Common myeloid progenitor, CD34-positive (primary cell): ENCODE data around the gene KRTAP4-2.
"Not testable (repeated sequence)": the region's sequence is repeated elsewhere in the genome, so short reads cannot be mapped to it uniquely, and the experiment has no call there.

Source experiments
- CTCF ChIA-PET: fragments of 350-600 bp; sonication (Branson Sonifier 250); formaldehyde crosslinking; loops from one replicate; lab custom pipeline; 2021; ENCODE audit warnings: antibody characterized with exemption; lab: Charles Lee
- POLR2A ChIA-PET: fragments of 350-600 bp; sonication (Branson Sonifier 250); formaldehyde crosslinking; loops from one replicate; lab custom pipeline; 2021; ENCODE audit warnings: antibody characterized with exemption; lab: Charles Lee
- DNase-seq, 3 donors: peaks; one replicate each; pipeline versions ENCODE4 v3.0.0 to v3.0.0-alpha.2; 2013
- H3K27ac ChIP-seq, 2 experiments: 1 replicate in 1 of 2; 2 replicates in 1 of 2; pipeline ENCODE4 v1.7.0; 2013; ENCODE audit warnings: inconsistent platforms in 2 of 2, low read length in 2 of 2, mild to moderate bottlenecking in 2 of 2, low read depth in 1 of 2, moderate library complexity in 1 of 2; ENCODE audit not compliant: severe bottlenecking in 2 of 2, insufficient read depth in 1 of 2, poor library complexity in 1 of 2
- H3K27me3 ChIP-seq, 5 experiments: replicated peaks in 2 of 5; 1 replicate in 3 of 5; 2 replicates in 2 of 5; pipeline versions ENCODE4 v1.6.1 to v1.7.0; 2013; ENCODE audit warnings: low read length in 4 of 5, mild to moderate bottlenecking in 2 of 5, moderate library complexity in 2 of 5, inconsistent platforms in 1 of 5; ENCODE audit not compliant: insufficient read depth in 5 of 5, control insufficient read depth in 4 of 5
- H3K36me3 ChIP-seq, 4 experiments: 1 replicate in 2 of 4; 2 replicates in 2 of 4; pipeline versions ENCODE4 v1.6.1 to v1.7.0; 2013; ENCODE audit warnings: low read length in 3 of 4, control low read depth in 1 of 4, mild to moderate bottlenecking in 1 of 4; ENCODE audit not compliant: control insufficient read depth in 4 of 4, insufficient read depth in 4 of 4
- H3K4me1 ChIP-seq, 4 experiments: 1 replicate in 3 of 4; 2 replicates in 1 of 4; pipeline versions ENCODE4 v1.6.1 to v1.7.1; 2013; ENCODE audit warnings: low read length in 3 of 4, mild to moderate bottlenecking in 3 of 4, control low read depth in 1 of 4, inconsistent platforms in 1 of 4, moderate library complexity in 1 of 4; ENCODE audit not compliant: control insufficient read depth in 4 of 4, insufficient read depth in 4 of 4; ENCODE audit errors: control extremely low read depth in 1 of 4
- H3K4me3 ChIP-seq, 7 experiments: 1 replicate in 4 of 7; 2 replicates in 3 of 7; pipeline versions ENCODE4 v1.5.1 to v1.7.0; 2013; ENCODE audit warnings: mild to moderate bottlenecking in 7 of 7, low read length in 6 of 7, moderate library complexity in 6 of 7, inconsistent platforms in 2 of 7, low read depth in 2 of 7, control low read depth in 1 of 7; ENCODE audit not compliant: insufficient read depth in 4 of 7, control insufficient read depth in 1 of 7; ENCODE audit errors: extremely low read depth in 1 of 7
- H3K9me3 ChIP-seq, 5 experiments: 1 replicate in 4 of 5; 2 replicates in 1 of 5; pipeline versions ENCODE4 v1.6.1 to v1.7.1; 2013; ENCODE audit warnings: low read length in 4 of 5, mild to moderate bottlenecking in 2 of 5, inconsistent platforms in 1 of 5, low read depth in 1 of 5, moderate library complexity in 1 of 5; ENCODE audit not compliant: control insufficient read depth in 4 of 5, insufficient read depth in 2 of 5; ENCODE audit errors: control extremely low read depth in 1 of 5
- WGBS: methylation state at CpG from one replicate; pipeline ENCODE4 v1.1.5; 2013; ENCODE audit not compliant: insufficient coverage; 5-methylcytosine and 5-hydroxymethylcytosine counted together

KRTAP4-2 gene

GRCh38 chr17:41199421-41200078, 21.5 kb upstream of the KRTAP4-2 start:
- H3K4me3 ChIP-seq = no peak overlapping the region
- POLR2A ChIA-PET = no interaction called here
- WGBS = 94% methylated on average over 3 of the region's 5 CpGs
- H3K36me3 ChIP-seq = no peaks in the 10 kb centered on the region
- H3K9me3 ChIP-seq = peaks cover 0 to 2% (median 0%) of the 10 kb centered on the region in 5 experiments
- no peaks in the 10 kb centered on the region for H3K27me3 ChIP-seq
- CTCF ChIA-PET = no interaction called here
- H3K4me1 ChIP-seq = no peaks in the 10 kb centered on the region
- DNase-seq = no peak
- H3K27ac ChIP-seq = no peak overlapping the region

- H3K36me3 ChIP-seq = no peaks in the 10 kb centered on the region
- ChIA-PET CTCF (no interaction called here), POLR2A (no interaction called here)
- no peaks in the 10 kb centered on the region for H3K4me1 ChIP-seq
- peaks cover 0 to 2% (median 0%) of the 10 kb centered on the region in 5 experiments for H3K9me3 ChIP-seq
- H3K4me3 ChIP-seq = no peak overlapping the region
- WGBS = no CpG with 5 or more reads among the region's 1 CpG
- no peak for DNase-seq
- H3K27me3 ChIP-seq = no peaks in the 10 kb centered on the region
- no peak overlapping the region for H3K27ac ChIP-seq
Measured at GRCh38 chr17:41196068-41196467, 18.0 kb upstream of the KRTAP4-2 start.

- Histone ChIP-seq H3K4me3 (no peak overlapping the region), H3K27ac (no peak overlapping the region), H3K27me3 (peaks cover 0 to 4% (median 2%) of the 10 kb centered on the region in 5 experiments), H3K4me1 (no peaks in the 10 kb centered on the region), H3K9me3 (no peaks in the 10 kb centered on the region), H3K36me3 (no peaks in the 10 kb centered on the region)
- WGBS = 76% methylated on average over 3 of the region's 3 CpGs
- POLR2A ChIA-PET = no interaction called here
- no peak for DNase-seq
- CTCF ChIA-PET = no interaction called here
Measured at GRCh38 chr17:41190328-41190727, 12.3 kb upstream of the KRTAP4-2 start.

GRCh38 chr17:41189837-41190318, 11.9 kb upstream of the KRTAP4-2 start, which contains the start of gene KRTAP9-1:
KRTAP9-1 (plus strand) TSS chr17:41189887; CDS start chr17:41189887, 0 bp downstream.
- H3K4me1 ChIP-seq, H3K27me3 ChIP-seq, H3K9me3 ChIP-seq, DNase-seq, CTCF ChIA-PET, H3K27ac ChIP-seq, POLR2A ChIA-PET, H3K4me3 ChIP-seq, H3K36me3 ChIP-seq: not testable (repeated sequence)
- 89% methylated on average over 1 of the region's 1 CpG for WGBS

- Histone ChIP-seq H3K9me3 (no peaks in the 10 kb centered on the region), H3K27ac (no peak overlapping the region), H3K36me3 (no peaks in the 10 kb centered on the region), H3K4me3 (no peak overlapping the region), H3K4me1 (no peaks in the 10 kb centered on the region), H3K27me3 (peaks cover 0 to 4% (median 2%) of the 10 kb centered on the region in 5 experiments)
- DNase-seq = no peak
- 100% methylated on average over 2 of the region's 2 CpGs for WGBS
- POLR2A ChIA-PET = no interaction called here
- CTCF ChIA-PET = no interaction called here
Measured at GRCh38 chr17:41186872-41187271, 8.9 kb upstream of the KRTAP4-2 start.

GRCh38 chr17:41185001-41185400, 7.0 kb upstream of the KRTAP4-2 start:
- no peak for DNase-seq
- H3K27ac ChIP-seq = no peak overlapping the region
- H3K4me1 ChIP-seq = no peaks in the 10 kb centered on the region
- peaks cover 0 to 2% (median 0%) of the 10 kb centered on the region in 5 experiments for H3K27me3 ChIP-seq
- ChIA-PET POLR2A (no interaction called here), CTCF (interaction anchor here (1.4 kb wide), 1 partner anchor 15 kb away, joined by 3 read pairs; no protein-coding TSS in a partner anchor)
- no peaks in the 10 kb centered on the region for H3K9me3 ChIP-seq
- no CpG with 5 or more reads among the region's 1 CpG for WGBS
- H3K4me3 ChIP-seq = no peak overlapping the region
- no peaks in the 10 kb centered on the region for H3K36me3 ChIP-seq

GRCh38 chr17:41184480-41184961, 6.5 kb upstream of the KRTAP4-2 start, which contains the start of gene KRTAP4-1:
KRTAP4-1 (minus strand) TSS chr17:41184911; CDS start chr17:41184854, 57 bp downstream.
- ChIA-PET CTCF (interaction anchor here (1.4 kb wide), 1 partner anchor 15 kb away, joined by 3 read pairs; no protein-coding TSS in a partner anchor), POLR2A (no interaction called here)
- Histone ChIP-seq H3K4me3 (no peak within 1 kb of the TSS), H3K9me3 (no peaks in the 10 kb centered on the region), H3K4me1 (no peaks in the 10 kb centered on the region), H3K36me3 (no peaks in the 10 kb centered on the region), H3K27ac (no peak within 1 kb of the TSS), H3K27me3 (peaks cover 0 to 2% (median 0%) of the 10 kb centered on the region in 5 experiments)
- WGBS = 96% methylated on average over 7 of the region's 9 CpGs
- no peak for DNase-seq
